GM19193 (cell line): ENCODE data around the gene PGM3.

Experiments used
- POLR2A ChIP-seq: IDR thresholded peaks from 4 replicates; pipeline ENCODE4 v1.6.1; 2011; ENCODE audit not compliant: insufficient read depth, insufficient read length; ENCODE audit errors: extremely low read depth

Gene PGM3

GRCh38 chr6:83192871-83193746 is at the start of gene PGM3, which contains the start of gene RWDD2A:
TSS of gene PGM3 (minus strand) at chr6:83193265. CDS start at chr6:83191012, 2,253 bp downstream.
TSS of gene RWDD2A (plus strand) at chr6:83193357. CDS start at chr6:83194452, 1,095 bp downstream.
- TF ChIP-seq POLR2A: peak; percentile 81

- no peak for TF ChIP-seq POLR2A
These were observed 38.1 kb upstream of the PGM3 start for GRCh38 chr6:83231146-83231545.

- TF ChIP-seq POLR2A: no peak
These were observed 33.5 kb upstream of the PGM3 start for GRCh38 chr6:83226517-83226916.

- TF ChIP-seq POLR2A: no peak
These were observed 28.9 kb upstream of the PGM3 start for GRCh38 chr6:83221889-83222479.

- no peak for TF ChIP-seq POLR2A
These were observed 28.2 kb upstream of the PGM3 start for GRCh38 chr6:83221276-83221675.

- TF ChIP-seq POLR2A: no peak
These were observed 27.1 kb upstream of the PGM3 start for GRCh38 chr6:83220121-83220520.

- TF ChIP-seq POLR2A: no peak
These were observed 25.6 kb upstream of the PGM3 start for GRCh38 chr6:83218646-83219045.

- TF ChIP-seq POLR2A: no peak
These were observed 23.7 kb upstream of the PGM3 start for GRCh38 chr6:83216806-83217205.

GRCh38 chr6:83215131-83216047 is 22.3 kb upstream of the PGM3 start:
- TF ChIP-seq POLR2A: no peak

GRCh38 chr6:83202031-83202430 is 9.0 kb upstream of the PGM3 start:
- no peak for TF ChIP-seq POLR2A

- TF ChIP-seq POLR2A: no peak
These were observed 6.8 kb upstream of the PGM3 start for GRCh38 chr6:83199863-83200225.

GRCh38 chr6:83199173-83199862 is 6.3 kb upstream of the PGM3 start:
- no peak for TF ChIP-seq POLR2A

- no peak for TF ChIP-seq POLR2A
These were observed 5.6 kb upstream of the PGM3 start for GRCh38 chr6:83198486-83199172.

GRCh38 chr6:83193747-83194566 is 892 bp upstream of the PGM3 start:
- no peak for TF ChIP-seq POLR2A

- no peak for TF ChIP-seq POLR2A
These were observed 609 bp downstream of the PGM3 start for GRCh38 chr6:83192456-83192855.
